HCEC 1CT (cell line): Measurements from ENCODE around the gene LARP1.
"Not testable (repeated sequence)": the region's sequence is repeated elsewhere in the genome, so short reads cannot be mapped to it uniquely, and the experiment has no call there.

Experiments
- DNase-seq: peaks from one replicate; pipeline ENCODE4 v3.0.0-alpha.2; 2017

The LARP1 gene

GRCh38 chr5:154735362-154735761 is 19.8 kb upstream of the LARP1 start:
- DNase-seq, result not testable (repeated sequence)

GRCh38 chr5:154736372-154736771 is 18.8 kb upstream of the LARP1 start:
- DNase-seq, result not testable (repeated sequence)

GRCh38 chr5:154737667-154738320 is 17.4 kb upstream of the LARP1 start:
- no peak for DNase-seq

GRCh38 chr5:154740483-154740882 is 14.7 kb upstream of the LARP1 start:
- peak; percentile 60 for DNase-seq

GRCh38 chr5:154740957-154741356 is 14.2 kb upstream of the LARP1 start:
- peak; percentile 22 for DNase-seq

GRCh38 chr5:154741415-154741814 is 13.8 kb upstream of the LARP1 start:
- DNase-seq, result no peak

- DNase-seq, result no peak
Observed at GRCh38 chr5:154743812-154744211, 11.4 kb upstream of the LARP1 start.

GRCh38 chr5:154745349-154745748 is 9.8 kb upstream of the LARP1 start:
- DNase-seq, result no peak

GRCh38 chr5:154749491-154749890 is 5.7 kb upstream of the LARP1 start:
- DNase-seq, result no peak

GRCh38 chr5:154750641-154751040 is 4.5 kb upstream of the LARP1 start:
- not testable (repeated sequence) for DNase-seq

- no peak for DNase-seq
Observed at GRCh38 chr5:154751854-154752253, 3.3 kb upstream of the LARP1 start.

GRCh38 chr5:154753792-154754191 is 1.4 kb upstream of the LARP1 start:
- peak; percentile 91 for DNase-seq

GRCh38 chr5:154754460-154755360 is 467 bp upstream of the LARP1 start:
- DNase-seq, result peak; percentile 99

GRCh38 chr5:154756009-154756867 is 1.1 kb downstream of the LARP1 start:
- DNase-seq, result peak; percentile 6

GRCh38 chr5:154756868-154757813 is 2.0 kb downstream of the LARP1 start:
- peak; percentile 41 for DNase-seq

GRCh38 chr5:154757814-154758406 is 2.7 kb downstream of the LARP1 start:
- DNase-seq, result no peak

- DNase-seq, result no peak
Observed at GRCh38 chr5:154758493-154758892, 3.3 kb downstream of the LARP1 start.

GRCh38 chr5:154758977-154759376 is 3.8 kb downstream of the LARP1 start:
- DNase-seq, result no peak

GRCh38 chr5:154759868-154760267 is 4.7 kb downstream of the LARP1 start:
- not testable (repeated sequence) for DNase-seq

GRCh38 chr5:154761046-154761736 is 6.0 kb downstream of the LARP1 start:
- DNase-seq, result no peak

GRCh38 chr5:154762261-154762660 is 7.1 kb downstream of the LARP1 start:
- no peak for DNase-seq
